Measurements from ENCODE around the gene DKK1.

The DKK1 gene

DNA sequence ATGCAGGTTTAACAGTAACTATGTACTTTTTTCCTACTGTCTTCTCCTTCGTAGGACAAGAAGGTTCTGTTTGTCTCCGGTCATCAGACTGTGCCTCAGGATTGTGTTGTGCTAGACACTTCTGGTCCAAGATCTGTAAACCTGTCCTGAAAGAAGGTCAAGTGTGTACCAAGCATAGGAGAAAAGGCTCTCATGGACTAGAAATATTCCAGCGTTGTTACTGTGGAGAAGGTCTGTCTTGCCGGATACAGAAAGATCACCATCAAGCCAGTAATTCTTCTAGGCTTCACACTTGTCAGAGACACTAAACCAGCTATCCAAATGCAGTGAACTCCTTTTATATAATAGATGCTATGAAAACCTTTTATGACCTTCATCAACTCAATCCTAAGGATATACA lies 2.4 kb downstream of the DKK1 start:
- DNase-seq (ENCODE audit: low read depth in 2 of 2, low spot score in 1 of 2), result no peak

DNA sequence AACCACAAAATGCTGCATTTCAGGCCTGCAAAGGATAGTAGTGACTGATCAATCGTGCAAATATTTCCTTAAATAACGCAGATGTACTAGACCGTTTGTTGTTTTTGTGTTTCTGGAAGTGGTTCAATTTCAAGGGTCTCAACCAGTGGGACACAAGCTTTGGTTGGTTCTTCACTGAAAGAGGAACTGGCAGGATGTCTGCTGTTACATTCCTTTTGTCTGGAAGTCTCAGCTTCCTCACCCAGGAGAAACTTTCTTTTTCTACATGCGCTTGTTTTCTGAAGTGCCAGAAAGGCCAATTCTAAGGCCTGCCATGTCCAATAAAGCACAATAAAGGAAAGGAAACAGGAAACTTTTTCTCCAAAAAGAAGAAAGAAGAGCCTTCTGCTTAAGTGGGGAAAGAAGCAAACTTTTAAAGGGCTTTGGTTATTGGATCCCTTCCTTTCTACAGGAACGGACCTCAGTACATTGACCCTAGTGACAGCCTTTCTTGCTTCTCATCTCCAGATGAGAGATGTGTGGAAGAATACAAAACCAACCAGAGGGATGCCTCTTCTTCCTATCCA lies 4.1 kb downstream of the DKK1 start:
- no peak for DNase-seq (ENCODE audit: low read depth in 2 of 2, low spot score in 1 of 2)

GRCh38 chr10:52318822-52319464 lies 4.9 kb downstream of the DKK1 start:
- no peak for DNase-seq (ENCODE audit: low read depth in 2 of 2, low spot score in 1 of 2)

DNA sequence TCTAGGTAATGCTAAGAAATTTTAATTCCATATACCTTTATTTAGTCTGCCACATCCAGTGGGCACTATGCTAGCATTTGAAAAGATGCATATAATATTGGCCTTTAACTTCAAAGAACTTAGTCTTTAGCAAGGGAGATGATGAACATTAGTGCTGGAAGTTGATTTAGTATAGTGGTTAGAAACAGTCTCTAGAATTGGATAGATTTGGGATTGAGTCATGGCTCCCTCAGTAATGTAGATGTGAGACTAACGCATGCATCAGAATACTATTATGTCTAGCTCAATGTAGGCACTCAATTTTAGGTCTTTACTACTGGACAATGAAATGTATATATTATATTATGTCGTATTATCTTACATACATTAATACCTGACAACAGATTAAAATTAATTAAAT lies 5.8 kb downstream of the DKK1 start:
- no peak for DNase-seq (ENCODE audit: low read depth in 2 of 2, low spot score in 1 of 2)

GRCh38 chr10:52322323-52322722 lies 8.2 kb downstream of the DKK1 start:
- no peak for DNase-seq (ENCODE audit: low read depth in 2 of 2, low spot score in 1 of 2)

DNA sequence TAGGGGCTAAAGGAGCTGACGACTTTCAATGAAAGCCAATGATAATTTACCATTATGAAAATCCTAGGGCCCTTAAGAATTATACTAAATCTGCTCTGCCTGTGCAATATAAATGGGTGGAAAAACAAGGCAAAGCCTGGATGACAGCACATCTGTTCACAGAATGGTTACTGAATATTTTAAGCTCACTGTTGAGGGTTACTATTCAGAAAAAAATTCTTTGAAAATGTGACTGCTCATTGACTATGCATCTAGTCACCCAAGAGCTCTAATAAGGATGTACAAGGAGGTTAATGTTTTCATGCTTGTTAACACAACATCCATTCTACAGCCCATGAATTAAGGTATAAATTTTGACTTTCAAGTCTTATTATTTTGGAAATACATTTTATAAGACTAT lies 8.9 kb downstream of the DKK1 start:
- no peak for DNase-seq (ENCODE audit: low read depth in 2 of 2, low spot score in 1 of 2)

- no peak for DNase-seq (ENCODE audit: low read depth in 2 of 2, low spot score in 1 of 2)
These were observed 12.3 kb downstream of the DKK1 start for GRCh38 chr10:52326382-52326781.

DNA sequence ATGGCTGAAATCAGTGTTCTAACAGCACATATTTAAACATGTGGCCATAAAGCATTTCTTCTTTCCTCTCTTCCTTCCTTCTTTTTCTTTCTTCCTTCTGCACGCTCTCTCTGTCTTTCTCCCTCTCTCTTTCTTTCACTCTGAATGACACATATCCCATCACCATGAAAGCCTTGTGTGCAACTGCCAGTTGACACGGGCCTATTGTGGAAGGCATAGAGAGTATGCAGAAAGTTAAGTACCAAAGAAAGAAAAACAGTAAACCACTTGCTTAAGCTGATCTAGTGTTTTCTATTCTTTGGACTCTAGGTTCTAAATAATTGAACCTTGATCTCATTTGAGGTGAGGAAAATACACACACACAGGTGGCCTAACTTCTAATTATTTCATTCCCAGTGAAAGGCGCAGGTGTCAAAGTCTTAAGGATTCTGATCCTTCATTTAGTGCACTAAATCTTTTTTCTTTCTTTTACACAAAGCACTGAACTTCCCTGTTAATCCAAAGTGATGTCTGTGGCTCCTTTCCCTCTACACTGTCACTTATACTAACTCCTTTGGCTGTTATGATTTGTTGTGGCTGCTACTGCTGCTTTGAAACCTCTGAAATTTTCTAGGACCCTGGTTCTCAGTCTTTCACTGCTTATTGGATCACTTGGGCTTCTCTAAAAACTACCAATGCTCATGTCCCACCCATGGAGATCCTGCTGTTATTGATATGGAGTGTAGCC lies 17.7 kb downstream of the DKK1 start:
- DNase-seq (ENCODE audit: low read depth in 2 of 2, low spot score in 1 of 2), result no peak

- DNase-seq (ENCODE audit: low read depth in 2 of 2, low spot score in 1 of 2), result no peak
These were observed 18.7 kb downstream of the DKK1 start for GRCh38 chr10:52332815-52333214.

DNA sequence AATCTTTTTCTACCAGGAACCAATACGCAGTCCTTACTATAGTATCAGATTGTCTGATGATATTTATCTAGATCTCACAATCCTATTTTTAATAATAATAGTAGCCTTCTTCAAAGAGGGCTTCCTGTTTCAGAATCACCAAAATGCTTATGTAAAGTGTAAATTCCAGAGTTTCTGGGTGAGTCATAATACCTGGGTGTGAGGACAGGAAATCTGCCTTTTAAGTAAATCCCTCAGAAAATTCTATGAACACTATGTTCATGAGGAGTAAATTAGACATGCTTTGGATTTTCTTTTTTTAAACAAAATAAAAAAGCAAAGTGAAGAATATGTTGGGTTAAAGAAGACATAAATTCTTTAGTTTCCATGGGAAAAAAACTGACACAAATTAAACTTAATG lies 20.5 kb downstream of the DKK1 start:
- DNase-seq (ENCODE audit: low read depth in 2 of 2, low spot score in 1 of 2), result no peak

DNA sequence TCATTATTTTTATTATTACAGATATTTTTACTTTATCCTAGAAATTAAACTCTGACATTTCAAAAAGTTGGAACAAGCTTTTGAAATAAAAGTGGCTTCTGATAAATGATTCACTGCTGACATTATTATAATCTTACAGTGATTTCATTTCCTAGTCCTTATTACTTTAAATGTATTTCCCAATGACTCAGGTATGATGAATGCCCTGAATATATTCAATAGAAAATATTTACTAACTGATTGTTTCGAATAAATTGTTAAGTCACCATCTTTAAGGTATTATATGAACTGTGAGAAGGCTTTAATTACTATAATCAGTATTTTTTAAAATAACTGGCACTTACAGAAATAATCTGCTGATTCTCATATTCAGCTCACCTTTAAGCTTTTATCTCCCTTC lies 21.6 kb downstream of the DKK1 start:
- DNase-seq (ENCODE audit: low read depth in 2 of 2, low spot score in 1 of 2), result no peak

DNA sequence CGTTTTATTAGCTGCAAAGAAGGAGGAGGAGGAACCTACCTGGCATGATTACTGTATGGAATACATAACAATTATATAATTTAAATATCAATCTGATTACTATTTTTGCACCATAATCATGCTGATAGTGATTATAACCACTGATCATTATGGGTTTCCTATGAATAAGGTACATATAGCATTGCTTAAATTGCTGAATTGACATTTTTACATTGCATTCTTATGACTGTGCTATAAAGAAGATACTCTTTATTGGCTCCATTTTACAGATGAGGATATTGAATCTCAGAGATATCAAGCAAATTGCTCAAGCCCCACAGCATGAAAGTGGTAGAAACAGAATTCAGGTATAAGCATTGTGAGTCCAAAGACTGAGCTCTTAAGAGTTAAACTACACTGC lies 23.1 kb downstream of the DKK1 start:
- no peak for DNase-seq (ENCODE audit: low read depth in 2 of 2, low spot score in 1 of 2)

GRCh38 chr10:52343439-52343838 lies 29.4 kb downstream of the DKK1 start:
- no peak for DNase-seq (ENCODE audit: low read depth in 2 of 2, low spot score in 1 of 2)

DNA sequence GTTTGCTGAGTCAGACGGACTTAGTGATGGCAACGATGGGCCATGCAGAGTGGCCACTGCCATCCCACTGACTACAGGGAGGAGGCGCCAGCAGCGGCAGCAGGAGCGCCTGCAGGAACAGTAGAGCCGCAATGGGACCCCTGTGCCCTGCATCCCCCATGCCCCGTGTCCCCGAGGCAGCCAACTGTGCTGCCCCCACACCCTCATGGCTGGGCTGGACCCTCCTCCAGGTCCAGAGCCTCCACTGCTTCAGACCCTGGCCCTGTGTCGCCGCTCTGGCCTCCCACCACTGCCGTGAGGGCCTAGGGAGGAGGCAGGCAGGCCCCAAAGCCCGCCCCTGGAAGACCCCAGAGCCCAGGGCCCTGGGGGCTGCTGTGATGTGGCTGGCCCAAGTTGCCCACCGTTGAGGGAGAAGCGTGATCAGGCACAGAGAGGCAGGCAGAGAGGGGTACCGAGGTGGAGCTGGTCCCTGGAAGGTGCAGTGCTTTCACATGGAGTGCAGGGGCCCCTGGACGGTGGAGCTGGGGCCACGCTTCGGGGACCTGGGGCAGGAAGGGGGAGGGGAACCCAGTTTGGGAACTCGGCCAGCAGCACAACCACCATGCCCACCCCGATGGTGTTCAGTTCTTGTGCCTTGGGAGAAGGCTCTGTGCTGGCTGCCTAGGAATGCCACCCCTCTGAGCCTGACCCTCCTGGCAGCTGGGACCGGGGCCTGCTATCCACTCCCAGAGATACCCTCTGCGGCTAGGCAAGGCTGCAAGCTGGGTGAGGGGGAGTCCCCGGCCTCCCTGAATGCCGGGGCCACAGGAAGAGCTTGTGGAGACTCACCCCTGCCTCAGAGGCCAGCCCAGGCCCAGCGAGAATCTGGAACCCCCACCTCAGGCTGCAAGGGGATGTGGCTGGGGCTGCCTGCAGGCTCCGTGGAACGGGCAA lies 32.6 kb downstream of the DKK1 start:
- DNase-seq (ENCODE audit: low read depth in 2 of 2, low spot score in 1 of 2), result no peak

- DNase-seq (ENCODE audit: low read depth in 2 of 2, low spot score in 1 of 2), result no peak
These were observed 33.2 kb downstream of the DKK1 start for GRCh38 chr10:52347327-52347667.

DNA sequence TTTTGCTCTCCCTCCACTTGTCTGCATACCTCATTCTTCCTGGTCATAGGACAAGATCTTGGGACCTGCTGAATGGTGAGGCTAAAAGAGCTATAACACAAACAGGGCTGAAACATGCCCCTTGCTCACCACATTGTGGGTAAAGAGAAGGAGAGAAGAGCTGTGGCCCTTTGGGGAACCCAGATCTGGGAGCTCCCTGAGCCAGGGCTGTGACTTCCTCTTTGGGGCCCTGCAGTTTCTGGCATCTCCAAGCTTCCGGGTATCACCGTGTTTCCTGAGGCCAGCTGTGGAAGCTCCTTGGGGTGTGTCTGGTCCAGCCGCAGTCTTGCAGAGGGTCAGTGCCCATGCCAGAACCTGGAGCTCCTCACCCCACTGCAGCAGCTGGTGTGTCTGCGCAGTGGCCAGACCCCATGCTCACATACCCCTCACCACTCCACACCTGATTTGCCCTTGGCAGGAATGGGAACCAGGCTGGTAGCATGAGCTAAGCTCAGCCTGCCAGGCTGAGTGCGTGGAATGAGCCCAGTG lies 34.0 kb downstream of the DKK1 start:
- DNase-seq (ENCODE audit: low read depth in 2 of 2, low spot score in 1 of 2), result no peak

- DNase-seq (ENCODE audit: low read depth in 2 of 2, low spot score in 1 of 2), result no peak
These were observed 37.8 kb downstream of the DKK1 start for GRCh38 chr10:52351914-52352330.

DNA sequence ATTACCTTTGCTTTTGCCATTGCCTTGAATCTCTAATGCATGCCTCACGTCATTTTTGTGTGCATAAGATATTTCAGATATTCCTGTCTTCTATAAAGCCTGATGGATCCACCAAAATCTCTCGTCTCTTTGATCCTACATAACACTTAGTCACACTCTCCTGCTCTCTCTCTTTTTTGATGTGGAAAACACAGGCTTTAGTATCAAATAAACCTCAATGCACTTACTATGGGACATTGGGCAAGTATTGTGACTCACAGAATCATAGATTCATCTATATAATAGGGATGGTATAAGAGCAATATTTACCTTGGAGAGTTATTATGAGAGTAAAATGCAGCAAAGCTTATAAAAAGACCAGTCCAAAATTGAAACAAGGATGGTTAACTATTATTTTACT lies 39.1 kb downstream of the DKK1 start:
- no peak for DNase-seq (ENCODE audit: low read depth in 2 of 2, low spot score in 1 of 2)

DNA sequence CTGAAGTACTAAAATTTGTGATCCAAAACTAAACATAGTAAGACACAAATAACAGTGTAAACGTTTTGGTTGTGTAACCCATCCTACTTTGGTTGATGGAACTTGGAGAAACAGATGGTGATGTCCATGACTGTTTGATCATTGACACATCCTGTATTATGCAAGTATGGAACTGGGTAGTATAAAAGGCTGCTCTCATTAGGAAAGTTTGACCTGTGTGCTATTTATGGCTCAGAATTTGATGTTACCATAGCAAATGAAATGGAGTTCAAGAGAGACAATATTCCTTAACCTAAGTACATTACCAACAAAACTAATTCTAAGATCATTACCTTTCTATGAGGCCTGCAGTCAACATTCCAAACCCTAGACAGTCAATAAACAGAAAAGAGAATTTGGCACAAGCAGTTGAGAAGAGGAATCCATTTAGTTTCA lies 39.9 kb downstream of the DKK1 start:
- no peak for DNase-seq (ENCODE audit: low read depth in 2 of 2, low spot score in 1 of 2)

- DNase-seq (ENCODE audit: low read depth in 2 of 2, low spot score in 1 of 2), result no peak
These were observed 43.9 kb downstream of the DKK1 start for GRCh38 chr10:52357971-52358370.

DNA sequence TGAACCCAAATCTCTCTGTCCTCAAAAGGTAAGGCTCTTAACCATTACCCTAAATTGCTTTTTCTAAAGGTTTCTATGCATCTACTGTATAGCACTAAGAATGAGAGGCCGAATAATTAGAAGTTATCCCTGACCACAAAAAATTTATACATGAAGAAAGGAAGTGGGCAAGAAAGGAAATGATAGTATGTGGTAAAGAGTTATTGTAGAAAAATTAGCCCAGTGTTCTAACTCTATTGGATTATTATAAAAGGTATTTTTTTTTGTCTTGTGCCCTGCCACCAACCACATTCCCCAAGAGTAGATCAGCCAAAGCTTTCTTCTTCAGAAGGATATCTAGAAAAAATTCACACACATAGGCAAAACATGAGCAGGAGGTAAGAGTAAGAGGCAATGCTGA lies 45.4 kb downstream of the DKK1 start:
- no peak for DNase-seq (ENCODE audit: low read depth in 2 of 2, low spot score in 1 of 2)
